ENCODE results near the gene MAX. TPM values are rescaled to one million over a fixed set of nuclear protein-coding genes. Genes with fewer than 3 reads are reported as not detected.

The MAX gene
- total RNA-seq, 1 donor from 2014 or later = 163 TPM

DNA sequence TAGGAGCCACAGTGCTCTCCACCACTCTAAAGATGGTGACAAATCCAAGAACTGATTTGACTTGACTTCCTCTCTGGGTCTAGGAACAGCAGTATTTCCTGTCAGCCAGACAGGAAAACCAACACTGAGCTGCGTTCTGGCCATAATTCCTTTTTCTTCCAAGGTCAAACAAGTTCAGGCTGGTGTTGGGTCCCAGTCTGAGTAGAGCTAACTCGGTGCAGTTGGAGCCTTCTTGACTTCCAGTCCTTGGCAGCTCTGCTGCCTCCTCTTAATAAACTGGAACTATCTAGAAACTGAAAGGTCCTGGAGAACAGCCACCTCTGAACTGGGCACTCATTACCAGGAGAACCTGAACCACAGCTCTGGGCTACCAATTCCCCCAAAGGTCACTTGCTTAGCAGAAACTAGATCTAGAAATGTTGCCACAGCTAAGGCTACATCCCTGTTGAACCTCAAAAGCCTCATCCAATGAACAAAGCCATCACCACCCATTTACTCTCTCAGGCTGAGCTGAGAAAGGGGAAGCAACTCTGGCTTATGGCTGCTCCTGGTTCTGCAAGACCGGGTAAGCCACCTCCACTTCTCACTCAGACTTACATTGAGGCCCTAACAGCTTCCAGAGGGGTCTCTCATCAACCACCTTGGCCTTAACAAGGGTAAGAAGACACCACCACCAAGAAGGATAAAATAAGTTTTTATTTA is 27.7 kb downstream of the MAX start:
- intact Hi-C loops (cut with micrococcal nuclease) = no loop called here

DNA sequence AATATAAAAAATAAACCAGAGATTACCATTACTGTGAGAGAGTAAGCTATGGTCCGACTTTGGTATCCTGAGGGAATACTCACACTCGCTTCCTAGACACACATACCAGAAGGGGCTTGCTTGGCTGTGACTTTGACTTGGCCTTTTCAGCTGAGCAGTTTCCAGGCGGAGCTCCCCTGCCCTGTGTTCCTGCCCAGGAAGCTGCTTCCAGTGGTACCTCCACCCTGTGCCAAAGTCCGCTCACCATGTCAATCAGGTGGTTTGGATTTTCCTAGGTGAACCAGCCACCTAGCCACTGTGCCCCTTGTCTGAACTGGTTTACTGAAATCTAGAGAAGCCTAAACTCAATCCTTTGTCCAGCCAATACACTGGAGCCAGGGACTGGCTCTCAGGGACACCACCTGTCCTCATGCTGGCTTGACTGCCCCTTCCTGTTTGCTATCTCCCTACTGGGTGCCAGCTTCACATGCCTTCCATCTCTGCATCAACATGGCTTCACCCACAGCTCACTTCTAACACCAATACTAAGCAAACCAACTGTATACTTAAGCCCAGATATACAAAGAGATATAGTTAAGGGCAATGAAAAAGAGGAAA is 28.6 kb downstream of the MAX start:
- intact Hi-C loops (cut with micrococcal nuclease) = no loop called here

DNA sequence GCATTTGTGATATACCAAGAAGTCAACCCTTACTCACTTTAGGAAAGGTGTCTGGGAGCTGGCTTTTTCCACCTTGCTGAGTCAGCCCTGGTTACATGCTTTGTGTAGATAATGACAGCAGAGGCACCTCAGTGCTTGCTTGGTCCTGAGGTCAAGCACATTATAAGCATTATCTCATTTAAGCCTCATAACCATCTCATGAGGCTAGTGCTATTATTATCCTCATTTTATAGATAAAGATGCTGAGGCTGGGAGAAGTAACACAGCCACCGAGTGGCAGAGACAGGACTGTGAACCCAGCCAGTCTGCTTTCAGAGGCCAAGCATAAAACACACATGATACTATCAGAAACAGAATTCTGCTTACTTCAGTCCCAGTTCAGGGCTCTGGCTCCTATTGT is 29.4 kb downstream of the MAX start:
- intact Hi-C loops (cut with micrococcal nuclease) = no loop called here

DNA sequence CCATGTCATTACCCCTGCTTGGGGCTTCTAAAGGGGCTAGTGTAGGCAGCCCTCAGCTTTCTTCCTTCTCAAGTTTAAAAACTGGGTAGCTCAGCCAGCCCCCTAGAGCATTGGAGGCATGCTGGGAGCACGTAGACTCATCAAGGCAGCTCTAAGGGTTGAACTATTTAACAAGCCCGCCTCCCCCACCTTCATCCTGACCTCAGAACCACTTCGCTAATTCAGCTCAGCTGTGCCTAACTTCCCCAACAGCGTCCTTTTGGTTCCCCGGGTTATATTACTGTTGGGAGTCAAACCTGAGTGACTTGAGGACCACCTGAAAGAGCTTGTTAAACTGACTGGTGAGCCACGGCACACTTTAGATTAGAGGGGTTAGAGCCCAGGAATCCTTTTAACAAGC is 30.1 kb downstream of the MAX start:
- intact Hi-C loops (cut with micrococcal nuclease) = no loop called here

DNA sequence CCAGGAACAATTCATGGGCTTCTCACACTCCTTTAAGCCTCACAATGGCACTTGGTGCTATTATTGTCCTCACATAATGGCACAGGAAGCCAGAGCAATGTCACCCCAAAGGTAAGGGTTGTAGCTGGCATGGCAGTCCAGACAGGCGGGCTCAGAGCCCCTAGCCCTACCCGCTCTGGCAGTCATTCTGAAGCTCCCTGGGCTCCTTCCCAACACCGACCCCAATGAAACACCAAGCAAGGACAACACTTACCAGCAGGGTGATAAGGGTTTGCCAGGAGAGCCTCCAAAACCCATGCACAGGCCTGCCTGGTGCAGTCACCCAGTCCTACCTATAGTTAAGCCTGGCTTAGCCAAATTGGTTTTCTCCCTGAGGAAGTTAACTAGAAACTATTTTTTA is 30.8 kb downstream of the MAX start:
- intact Hi-C loops (cut with micrococcal nuclease) = no loop called here

DNA sequence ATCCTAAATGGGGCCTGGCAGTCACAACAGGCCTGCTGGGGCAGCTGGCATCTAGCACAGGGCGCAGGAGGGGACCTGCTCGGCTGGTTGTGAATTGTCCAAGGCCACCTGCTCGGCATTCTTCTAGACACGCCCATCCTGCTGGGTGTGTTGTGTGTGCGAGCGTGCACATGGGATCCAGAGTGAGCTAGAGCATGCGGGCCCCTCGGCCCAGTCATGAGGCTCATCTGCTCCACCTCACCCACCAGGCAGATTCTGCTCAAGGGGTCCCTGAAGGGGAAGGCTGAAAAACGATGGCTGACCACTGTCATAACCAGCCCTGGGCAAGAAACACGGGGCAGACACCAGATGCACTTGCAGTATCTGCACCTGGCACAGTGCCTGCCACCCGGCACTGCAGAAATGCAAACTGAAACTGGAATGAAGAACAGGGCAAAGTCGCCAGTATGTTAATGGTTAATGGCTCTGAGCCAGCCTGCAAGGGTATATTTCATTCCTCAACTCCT is 31.8 kb downstream of the MAX start:
- intact Hi-C loops (cut with micrococcal nuclease) = no loop called here

DNA sequence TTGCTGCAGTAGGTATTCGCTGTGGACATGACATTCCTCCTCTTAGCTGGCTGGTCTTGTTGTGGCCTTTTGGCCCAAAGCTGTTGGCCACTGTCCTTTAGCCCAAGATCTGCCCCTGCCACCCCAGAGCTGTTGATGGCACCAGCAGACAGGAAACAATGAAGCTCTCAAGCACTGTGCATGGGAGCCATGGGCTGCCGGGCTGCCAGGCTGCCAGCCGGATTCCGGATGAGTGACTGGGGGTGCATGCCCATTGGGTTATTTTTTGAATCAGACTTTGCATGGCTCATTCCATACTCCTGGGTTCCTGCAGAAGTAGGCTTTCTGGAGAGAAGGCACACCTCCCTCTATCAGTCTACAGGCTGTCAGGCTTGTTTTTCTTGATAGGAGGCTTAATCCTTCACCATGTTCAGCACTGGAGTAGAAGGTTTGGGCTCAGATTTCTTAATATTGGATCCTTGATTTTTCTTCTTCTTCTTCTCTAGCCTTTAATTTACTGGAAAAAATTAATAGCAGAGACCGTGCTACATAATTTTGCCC is 32.4 kb downstream of the MAX start:
- intact Hi-C loops (cut with micrococcal nuclease) = no loop called here

DNA sequence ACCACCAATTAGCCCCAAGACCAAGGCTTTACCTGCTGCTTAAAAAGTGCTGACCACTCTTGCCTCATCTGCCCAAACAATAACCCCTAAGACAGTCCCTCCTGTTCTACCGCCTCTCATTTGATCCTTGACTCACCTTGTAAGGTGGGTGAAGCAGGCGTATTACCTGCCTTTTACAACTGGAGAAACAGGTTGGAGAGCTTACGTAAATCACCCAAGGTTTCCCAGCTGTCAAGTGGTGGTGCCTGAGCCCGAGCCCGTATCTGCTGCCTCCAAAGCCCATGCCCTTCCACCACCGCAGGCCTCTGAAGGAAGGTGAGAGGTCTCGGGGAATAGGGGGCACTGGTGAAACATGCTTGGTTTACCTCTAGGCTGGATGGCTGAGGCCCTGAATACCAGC is 36.6 kb downstream of the MAX start:
- intact Hi-C loops (cut with micrococcal nuclease) = no loop called here

DNA sequence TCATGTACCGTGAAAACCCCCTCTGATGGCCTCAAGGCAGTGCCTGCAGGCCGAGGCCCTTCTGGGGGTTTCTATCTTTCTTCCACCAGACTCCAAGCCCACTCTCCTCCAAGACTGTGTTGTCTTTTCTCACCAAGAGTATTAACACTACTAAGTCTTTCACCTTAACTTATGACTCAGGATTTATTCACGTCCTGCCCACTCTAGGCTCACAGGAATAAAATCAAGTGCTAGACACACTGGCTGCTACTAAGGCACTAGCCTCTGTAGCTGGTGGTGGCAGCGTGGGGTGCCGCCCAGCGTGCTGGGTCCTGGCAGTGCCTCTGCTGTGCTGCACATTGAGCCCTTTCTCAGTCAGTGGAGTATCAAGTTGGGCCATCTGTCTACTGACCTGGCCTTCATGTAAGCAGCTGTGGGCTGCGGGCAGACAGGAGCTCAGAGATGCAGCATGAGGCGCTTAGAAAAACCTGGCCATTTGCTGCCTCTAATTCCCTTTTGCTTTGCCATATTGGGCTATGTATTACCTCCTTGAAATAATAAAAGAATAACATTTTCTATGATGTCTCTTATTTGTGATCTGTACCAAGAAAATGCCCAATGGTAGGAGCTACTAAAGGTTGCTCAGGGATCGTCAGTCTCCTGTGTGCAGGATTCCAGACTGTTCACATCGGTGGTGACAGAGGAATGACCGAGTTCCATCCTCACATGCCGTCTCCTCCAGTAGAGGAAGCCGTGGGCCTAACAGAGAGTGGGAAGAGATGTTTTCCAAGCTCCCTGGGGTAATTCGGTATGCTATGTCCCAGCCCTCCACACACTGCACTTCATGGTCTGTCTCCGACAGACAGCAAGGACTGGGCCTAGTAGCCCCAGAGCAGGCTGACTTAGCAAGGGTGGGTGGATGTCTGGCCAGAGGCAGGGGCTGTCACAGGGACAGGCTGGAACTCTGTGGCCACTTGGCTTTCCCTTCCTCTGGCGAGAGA is 39.9 kb downstream of the MAX start:
- intact Hi-C loops (cut with micrococcal nuclease) = no loop called here

DNA sequence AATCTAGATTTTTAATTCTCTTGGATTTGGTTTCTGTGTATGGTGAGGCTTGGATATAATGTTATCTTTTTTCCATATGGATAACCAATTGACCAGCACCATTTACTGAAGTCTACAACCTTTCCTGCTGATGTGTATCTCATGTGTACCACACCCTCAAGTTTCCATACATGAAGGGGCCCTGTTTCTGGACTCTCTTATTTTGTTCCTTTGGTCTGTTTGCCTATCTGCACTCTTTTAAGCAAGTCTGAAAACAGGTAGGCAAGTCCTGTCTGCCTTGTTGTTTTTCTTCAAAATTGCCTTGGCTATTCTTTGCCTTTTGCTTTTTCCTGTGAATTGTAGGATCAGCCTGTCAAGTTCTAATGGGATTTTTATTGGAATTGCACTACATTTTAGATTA is 44.6 kb downstream of the MAX start:
- intact Hi-C loops (cut with micrococcal nuclease) = no loop called here

DNA sequence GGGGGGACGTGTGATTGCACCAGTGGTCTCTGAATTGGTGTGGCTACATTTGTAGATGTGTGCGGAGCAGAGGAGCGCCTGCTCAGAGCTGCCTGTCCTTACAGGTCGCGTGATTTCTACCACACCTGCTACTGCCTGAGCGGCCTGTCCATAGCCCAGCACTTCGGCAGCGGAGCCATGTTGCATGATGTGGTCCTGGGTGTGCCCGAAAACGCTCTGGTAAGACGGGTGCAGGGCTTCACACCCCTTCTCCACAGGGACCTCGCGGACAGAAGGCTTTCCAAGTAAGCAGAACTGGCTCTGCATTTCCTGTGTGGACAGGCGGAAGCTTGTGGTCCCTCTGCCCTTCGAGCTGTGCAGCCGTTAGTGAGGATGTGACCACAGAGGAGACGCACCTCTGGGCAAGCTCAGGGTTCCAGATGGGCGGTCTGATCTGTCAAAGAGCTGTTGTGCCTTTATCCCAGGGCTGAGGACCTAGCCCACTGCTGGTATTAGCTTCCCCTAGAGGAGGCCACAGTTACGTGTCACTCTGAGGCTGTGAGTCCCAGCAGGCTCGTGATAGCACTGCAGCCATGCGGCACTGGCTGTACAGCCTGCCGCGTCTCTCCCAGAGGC is 47.7 kb downstream of the MAX start:
- intact Hi-C loops (cut with micrococcal nuclease) = no loop called here

DNA sequence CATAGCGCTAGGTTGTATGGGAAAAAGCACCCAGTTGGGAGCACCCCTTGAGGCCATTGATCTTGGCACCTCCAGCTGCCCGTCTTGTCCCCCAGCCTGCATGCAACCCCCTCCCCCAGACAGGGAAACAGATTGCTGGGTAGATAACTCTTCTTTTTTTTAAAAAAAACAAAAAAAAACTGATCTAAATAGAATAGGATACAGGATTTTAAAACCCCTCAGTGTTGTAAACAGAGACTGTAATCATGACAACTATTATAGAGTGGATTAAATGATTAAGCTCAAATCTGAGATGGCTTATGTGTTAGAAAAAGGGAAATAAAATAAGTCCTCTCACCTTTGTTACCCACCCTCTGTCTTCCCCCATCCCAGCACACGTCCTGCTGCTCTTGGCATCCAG is 48.9 kb downstream of the MAX start:
- intact Hi-C loops (cut with micrococcal nuclease) = no loop called here

DNA sequence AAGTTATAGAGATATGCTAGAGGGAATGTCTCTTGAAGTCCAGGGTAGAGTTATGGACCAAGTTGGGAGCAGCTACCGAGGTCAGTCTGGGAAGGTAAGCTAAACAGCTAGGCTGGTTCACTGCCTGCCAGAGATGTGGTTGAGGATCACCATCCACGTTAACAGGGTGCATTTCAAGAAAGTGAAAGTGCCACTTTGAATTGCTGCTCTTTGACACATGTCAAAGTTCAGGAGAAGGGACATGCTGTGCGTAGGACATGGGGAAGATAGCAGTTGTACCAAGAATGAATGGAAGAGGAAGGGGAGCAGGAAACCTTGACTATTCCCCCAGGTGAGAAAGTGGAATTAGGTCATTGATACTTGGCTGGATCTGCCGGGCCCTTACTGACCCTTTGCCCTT is 49.5 kb downstream of the MAX start:
- intact Hi-C loops (cut with micrococcal nuclease) = no loop called here

DNA sequence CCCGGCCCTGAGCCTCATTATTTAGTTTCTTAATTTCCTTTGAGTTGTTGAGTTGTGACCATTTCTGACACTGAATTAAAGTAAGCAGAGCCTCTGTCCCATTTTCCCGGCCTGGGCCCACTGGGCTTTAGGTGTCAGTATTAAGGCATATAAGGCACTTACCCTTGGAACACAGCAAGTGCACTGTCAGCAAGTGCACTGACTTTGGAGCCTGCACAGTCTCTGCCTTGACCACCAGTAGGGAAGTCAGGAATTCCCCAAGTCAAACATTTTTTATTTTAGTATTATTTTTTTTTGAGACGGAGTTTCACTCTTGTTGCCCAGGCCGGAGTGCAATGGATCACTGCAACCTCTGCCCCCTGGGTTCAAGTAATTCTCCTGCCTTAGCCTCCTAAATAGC is 56.6 kb downstream of the MAX start:
- intact Hi-C loops (cut with micrococcal nuclease) = no loop called here

DNA sequence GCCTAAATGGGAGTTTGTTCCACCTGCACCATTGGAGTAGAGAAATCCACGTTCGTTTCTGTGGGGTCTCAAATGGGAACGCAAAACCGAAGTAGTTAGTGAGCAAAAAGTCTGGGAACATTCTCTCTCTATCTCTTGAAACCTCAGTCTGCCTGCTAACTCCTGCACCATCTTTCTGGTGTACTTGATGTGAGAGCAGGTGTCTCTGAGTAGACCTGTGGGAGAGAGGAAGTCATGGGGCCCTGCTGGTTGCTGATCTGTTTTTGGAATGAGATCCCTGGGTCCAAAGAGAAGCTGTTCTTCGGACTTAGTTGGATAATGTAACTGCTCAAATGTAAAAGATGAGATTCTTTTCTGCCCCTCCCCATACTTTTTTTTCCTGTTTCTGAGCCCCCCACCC is 57.3 kb downstream of the MAX start:
- intact Hi-C loops (cut with micrococcal nuclease) = no loop called here

DNA sequence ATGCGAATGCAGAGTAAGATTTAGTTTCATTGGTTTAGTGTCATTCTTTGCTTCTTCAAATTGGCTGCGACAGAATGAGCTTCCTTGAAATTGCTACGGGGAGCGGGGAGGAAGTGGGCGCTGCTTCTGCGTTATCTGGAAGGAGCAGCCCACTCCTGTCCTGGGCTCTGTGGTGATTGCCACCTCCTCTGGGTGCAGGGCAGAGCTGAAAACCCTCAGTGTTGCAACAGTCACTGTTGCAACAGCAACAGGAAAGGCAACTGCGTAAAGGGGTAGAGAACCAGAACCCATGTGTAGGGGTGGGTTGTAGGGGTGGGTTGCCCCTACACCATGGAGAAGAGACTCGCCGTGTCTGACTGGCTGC is 57.7 kb downstream of the MAX start:
- intact Hi-C loops (cut with micrococcal nuclease) = no loop called here

DNA sequence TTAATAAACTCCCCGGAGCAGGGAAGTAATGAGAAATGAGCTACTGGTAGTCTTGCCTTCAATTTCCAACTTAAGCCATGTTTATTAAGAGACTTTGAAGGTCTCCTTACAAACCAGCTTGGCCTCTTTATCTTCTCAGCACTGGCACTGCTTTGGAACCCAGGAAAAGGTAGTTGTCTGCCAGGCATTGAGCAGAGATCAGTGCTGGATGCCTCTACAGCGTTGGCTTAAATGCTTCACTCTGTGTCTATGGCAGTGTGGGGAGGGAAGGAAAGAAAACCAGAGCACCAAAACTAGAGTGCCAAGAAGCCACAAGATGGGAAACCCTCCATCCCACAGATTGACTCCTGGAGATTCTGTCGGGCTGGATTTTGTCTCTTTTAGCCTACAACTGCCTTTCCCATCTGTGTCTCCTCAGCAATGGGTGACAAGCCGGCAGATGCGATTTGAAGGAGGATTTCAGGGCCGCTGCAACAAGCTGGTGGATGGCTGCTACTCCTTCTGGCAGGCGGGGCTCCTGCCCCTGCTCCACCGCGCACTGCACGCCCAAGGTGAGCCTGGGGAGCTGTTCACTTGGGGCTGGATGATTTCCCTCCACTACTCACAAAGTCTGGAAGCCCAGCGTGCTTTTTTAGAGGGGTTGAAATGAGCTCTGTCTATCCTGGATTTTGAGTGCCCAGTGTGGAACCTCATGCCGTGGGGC is 58.3 kb downstream of the MAX start:
- intact Hi-C loops (cut with micrococcal nuclease) = no loop called here

DNA sequence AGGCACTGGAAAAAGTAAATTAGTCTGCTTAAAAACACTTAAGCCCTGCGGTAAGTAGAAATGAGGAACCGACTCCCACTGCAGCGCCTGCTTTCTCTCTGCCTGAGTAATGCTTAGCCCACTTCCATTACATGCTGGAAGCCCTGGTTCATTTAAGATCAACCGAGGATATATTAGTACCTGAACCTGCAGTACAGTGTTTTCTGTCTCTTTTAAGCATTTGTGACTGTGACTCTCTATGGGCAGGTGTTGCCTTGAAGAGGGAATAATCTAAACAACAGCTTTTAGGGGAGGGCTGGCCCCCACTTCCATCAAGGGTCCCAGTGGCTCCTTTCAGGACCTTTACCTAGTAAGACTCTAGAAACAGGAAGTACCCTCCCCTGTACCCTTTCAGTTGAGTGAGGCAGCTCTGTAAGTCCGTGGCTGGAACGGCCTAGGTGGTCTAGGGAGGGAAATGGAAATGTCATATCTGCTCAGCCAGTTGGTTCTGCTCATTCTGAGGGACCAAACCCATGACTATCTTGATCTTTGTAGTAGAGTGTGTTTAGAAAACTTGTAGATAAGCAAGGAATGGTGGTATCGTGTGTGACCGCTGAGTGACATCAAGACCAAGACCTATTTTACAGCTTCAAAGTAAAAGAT is 59.5 kb downstream of the MAX start:
- intact Hi-C loops (cut with micrococcal nuclease) = no loop called here

DNA sequence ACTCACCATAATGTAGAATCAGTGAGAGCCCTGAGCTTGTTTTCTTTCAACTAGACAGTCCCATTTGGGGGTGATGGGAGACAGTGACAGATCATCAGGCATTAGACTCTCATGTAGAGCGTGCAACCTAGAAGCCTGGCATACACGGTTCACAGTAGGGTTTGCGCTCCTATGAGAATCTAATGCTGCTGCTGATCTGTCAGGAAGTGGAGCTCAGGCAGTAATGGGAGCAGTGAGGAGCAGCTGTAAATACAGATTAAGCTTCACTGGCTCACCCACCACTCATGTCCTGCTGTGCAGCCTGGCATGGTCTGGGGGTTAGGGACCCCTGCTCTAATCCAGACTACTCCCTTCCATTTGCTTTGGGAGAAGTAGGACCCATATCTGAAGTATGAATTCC is 60.0 kb downstream of the MAX start:
- intact Hi-C loops (cut with micrococcal nuclease) = no loop called here

DNA sequence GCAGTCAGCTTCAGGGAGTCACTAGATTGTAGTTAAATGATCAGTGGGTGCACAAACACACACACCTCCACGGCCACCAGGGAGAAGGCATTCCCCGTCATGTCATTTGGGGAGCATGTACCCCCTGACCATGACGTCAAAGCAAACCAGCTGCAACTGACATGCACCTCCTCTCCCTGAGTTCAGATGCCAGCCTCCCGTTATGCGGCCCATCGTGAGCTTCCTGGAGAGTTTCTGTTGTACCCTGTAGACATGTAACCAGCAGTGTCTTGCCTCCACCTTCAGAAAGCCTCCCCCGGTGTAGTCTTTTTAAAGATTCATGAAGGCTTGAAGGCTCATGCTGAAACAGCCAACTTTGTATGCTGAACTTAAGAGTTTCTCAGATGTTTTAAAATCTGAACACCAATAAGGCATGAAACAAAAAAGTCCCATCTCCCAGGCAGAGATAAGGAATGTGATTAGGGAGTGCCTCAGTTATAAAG is 60.8 kb downstream of the MAX start:
- intact Hi-C loops (cut with micrococcal nuclease) = no loop called here
